Body of pancreas (tissue), 4 donors: ENCODE measurements around the gene FREM1. TPM values are rescaled to one million over a fixed set of nuclear protein-coding genes. Genes with fewer than 3 reads are reported as not detected.

Experiments
- ATAC-seq: fragments of 150-250 bp; one replicate; pipeline ENCODE4 v1.9.1; 2016
- DNase-seq, 4 donors: peaks; one replicate each; pipeline ENCODE4 v3.0.0-alpha.2; 2019
- H3K27ac ChIP-seq, 4 donors: fragments of 200-600 bp; sonication (generic); 1 replicate in 3 of 4; 2 replicates in 1 of 4; pipeline versions ENCODE4 v1.5.1 to v1.6.1; 2016 to 2019; ENCODE audit warnings: mild to moderate bottlenecking in 1 of 4, mixed read lengths in 1 of 4, moderate library complexity in 1 of 4
- H3K27me3 ChIP-seq, 2 donors: fragments of 200-600 bp; sonication (generic); one replicate each; pipeline ENCODE4 v1.6.0; 2016; ENCODE audit warnings: mild to moderate bottlenecking in 1 of 2
- H3K36me3 ChIP-seq, 2 donors: fragments of 200-600 bp; sonication (generic); replicated peaks in 1 of 2; 2 replicates each; pipeline ENCODE4 v1.5.1; 2016; ENCODE audit warnings: low read depth in 2 of 2; ENCODE audit not compliant: insufficient read depth in 1 of 2
- H3K4me1 ChIP-seq: fragments of 200-600 bp; sonication (generic); one replicate; pipeline ENCODE4 v1.6.0; 2016
- H3K4me3 ChIP-seq, 2 donors: fragments of 200-600 bp; sonication (generic); 1 replicate in 1 of 2; 2 replicates in 1 of 2; pipeline ENCODE4 v1.5.1; 2016 to 2019
- H3K9me3 ChIP-seq, 3 donors: fragments of 200-600 bp; sonication (generic); 1 replicate in 2 of 3; 2 replicates in 1 of 3; pipeline ENCODE4 v1.5.1; 2016
- CTCF ChIP-seq, 7 experiments: fragments of 450-650 bp in 4 of 7; fragments of 200-600 bp in 3 of 7; sonication (generic) in 3 of 7; IDR thresholded peaks; one replicate each; pipeline ENCODE4 v1.5.1; 2016 to 2019; ENCODE audit warnings: antibody characterized with exemption in 7 of 7
- POLR2A ChIP-seq, 3 donors: fragments of 450-650 bp; IDR thresholded peaks; one replicate each; pipeline ENCODE4 v1.6.1; 2016; ENCODE audit warnings: antibody characterized with exemption in 3 of 3, mild to moderate bottlenecking in 2 of 3
- WGBS, 2 donors: methylation state at CpG; one replicate each; pipeline ENCODE4 v1.1.5; 2017; 5-methylcytosine and 5-hydroxymethylcytosine counted together
- intact Hi-C: fragments of 100-400 bp; cut with DNase I; formaldehyde crosslinking; loops from one replicate; pipeline ENCODE4 v1.15.1; 2023
- total RNA-seq, 2 donors: library from RNA; depleted of rRNA; stranded (reverse); fragments of >200 nt; gene quantifications; one replicate each; pipeline ENCODE4 v1.1.0, GENCODE V29; 2016

FREM1 gene
- 10 to 100 TPM in 1 of 2 donors, 1 to 10 TPM in 1; 9.1 to 19.1 TPM for total RNA-seq

- TF ChIP-seq POLR2A (IDR thresholded peaks at IDR 0.05) (peak in 2 of 3 donors; percentile 8 to 9), CTCF (IDR thresholded peaks at IDR 0.05) (no peak)
- H3K27ac ChIP-seq = peak within 1 kb of the TSS; percentile 58 to 74 (median 72)
- no peaks in the 10 kb centered on the region for H3K27me3 ChIP-seq
- intact Hi-C loops = no loop called here
- peaks cover 76% of the 10 kb centered on the region for H3K4me1 ChIP-seq
- DNase-seq (peak; percentile 22 to 54 (median 36)), ATAC-seq (peak; percentile 47)
- H3K36me3 ChIP-seq = no peaks in the 10 kb centered on the region
- 5 to 9% methylated on average over 18 of the region's 18 CpGs for WGBS, 2 donors
- H3K4me3 ChIP-seq = no peak within 1 kb of the TSS
- no peaks in the 10 kb centered on the region for H3K9me3 ChIP-seq
Measured at GRCh38 chr9:14909961-14910805, at the start of gene FREM1. TSS of gene FREM1 (minus strand) at chr9:14910428. CDS start at chr9:14868977, 41,451 bp downstream.

- intact Hi-C loops = no loop called here
- H3K36me3 ChIP-seq = no peaks in the 10 kb centered on the region
- ATAC-seq = no peak
- no peaks in the 10 kb centered on the region for H3K27me3 ChIP-seq
- TF ChIP-seq POLR2A (IDR thresholded peaks at IDR 0.05) (no peak), CTCF (IDR thresholded peaks at IDR 0.05) (no peak)
- H3K4me3 ChIP-seq = no peak overlapping the region
- H3K4me1 ChIP-seq = peaks cover 16% of the 10 kb centered on the region
- H3K27ac ChIP-seq = no peak overlapping the region
- DNase-seq = no peak
- H3K9me3 ChIP-seq = no peaks in the 10 kb centered on the region
Measured at GRCh38 chr9:14958989-14959388, 48.8 kb upstream of the FREM1 start.

GRCh38 chr9:14957109-14957508 is 46.9 kb upstream of the FREM1 start:
- intact Hi-C loops = no loop called here
- no peak for DNase-seq
- no peak for TF ChIP-seq CTCF (IDR thresholded peaks at IDR 0.05)
- TF ChIP-seq POLR2A (IDR thresholded peaks at IDR 0.05) = no peak
- Histone ChIP-seq H3K4me3 (no peak overlapping the region), H3K36me3 (no peaks in the 10 kb centered on the region), H3K27me3 (no peaks in the 10 kb centered on the region), H3K4me1 (peaks cover 10% of the 10 kb centered on the region), H3K27ac (no peak overlapping the region), H3K9me3 (no peaks in the 10 kb centered on the region)
- WGBS, 2 donors = 58 to 74% methylated on average over 2 of the region's 2 CpGs
- ATAC-seq = no peak

- TF ChIP-seq POLR2A (IDR thresholded peaks at IDR 0.05) = no peak
- no peak for TF ChIP-seq CTCF (IDR thresholded peaks at IDR 0.05)
- DNase-seq (no peak), ATAC-seq (no peak)
- H3K4me3 ChIP-seq = no peak overlapping the region
- intact Hi-C loops = no loop called here
- H3K4me1 ChIP-seq = peaks cover 1% of the 10 kb centered on the region
- no peaks in the 10 kb centered on the region for H3K9me3 ChIP-seq
- 88 to 92% methylated on average over 2 of the region's 2 CpGs for WGBS, 2 donors
- H3K27ac ChIP-seq = no peak overlapping the region
- no peaks in the 10 kb centered on the region for H3K36me3 ChIP-seq
- no peaks in the 10 kb centered on the region for H3K27me3 ChIP-seq
Measured at GRCh38 chr9:14956208-14956607, 46.0 kb upstream of the FREM1 start.

- no peak for DNase-seq
- Histone ChIP-seq H3K27ac (no peak overlapping the region), H3K9me3 (peaks cover 0 to 5% (median 0%) of the 10 kb centered on the region in 3 donors), H3K27me3 (no peaks in the 10 kb centered on the region), H3K4me3 (no peak overlapping the region), H3K36me3 (no peaks in the 10 kb centered on the region), H3K4me1 (no peaks in the 10 kb centered on the region)
- no peak for ATAC-seq
- WGBS, 2 donors = 71 to 87% methylated on average over 3 to 4 of the region's 4 CpGs
- no peak for TF ChIP-seq CTCF (IDR thresholded peaks at IDR 0.05)
- TF ChIP-seq POLR2A (IDR thresholded peaks at IDR 0.05) = no peak
- intact Hi-C loops = no loop called here
Measured at GRCh38 chr9:14945351-14945750, 35.1 kb upstream of the FREM1 start.
